ENCODE results near the gene RPL36A. TPM values are rescaled to one million over a fixed set of nuclear protein-coding genes. Genes with fewer than 3 reads are reported as not detected.
A peak's percentile ranks its signal among the peaks of the same experiment; 100 is the strongest.

RPL36A gene
- total and polyA plus RNA-seq, 2 donors (not counting 1 experiment from before 2014, with no cell fraction given), result 156 to 2,759 TPM

DNA sequence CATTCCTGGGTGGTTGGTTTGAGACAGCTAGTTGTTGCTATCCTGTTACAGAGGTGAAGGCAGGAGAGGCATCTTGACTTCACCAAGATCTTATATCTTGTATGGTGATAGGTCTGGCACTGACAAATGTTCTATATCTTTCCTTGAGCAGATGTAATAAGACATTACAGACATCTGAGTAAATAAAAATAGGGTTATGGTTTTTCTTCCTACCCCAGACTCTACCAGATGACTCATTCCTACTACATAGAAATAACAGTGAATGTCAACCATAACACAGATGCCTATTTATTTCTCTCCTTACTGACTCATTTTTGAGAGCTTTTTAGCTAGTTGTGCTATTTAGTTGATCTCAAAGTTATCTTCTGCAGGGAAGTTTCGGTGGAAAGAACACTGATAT lies 39.1 kb downstream of the RPL36A start:
- Mint-ChIP-seq H3K4me3 (no peak overlapping the region), H3K9me3 (ENCODE audit: insufficient read depth) (no peaks in the 10 kb centered on the region), H3K27ac (peak overlapping the region; percentile 17), H3K27me3 (no peaks in the 10 kb centered on the region), H3K4me1 (no peaks in the 10 kb centered on the region)
- Histone ChIP-seq H3K4me3 (ENCODE audit: control extremely low read depth in 1 of 5, extremely low read depth in 1 of 5, insufficient read depth in 1 of 5, low read depth in 2 of 5, low read length in 4 of 5) (no peak overlapping the region), H3K9me3 (ENCODE audit: control extremely low read depth in 1 of 3, control insufficient read depth in 2 of 3, insufficient read depth in 1 of 3, low read length in 2 of 3) (peaks cover 0 to 4% (median 0%) of the 10 kb centered on the region in 3 donors), H3K79me2 (ENCODE audit: control insufficient read depth, insufficient read depth, low read length) (no peaks in the 10 kb centered on the region), H3K4me2 (replicated peaks; ENCODE audit: low read depth, low read length, poor library complexity, severe bottlenecking) (no peak overlapping the region), H3K27ac (ENCODE audit: low read length in 2 of 2) (no peak overlapping the region), H3K4me1 (ENCODE audit: control insufficient read depth in 2 of 2, insufficient read depth in 2 of 2, low read length in 2 of 2) (no peaks in the 10 kb centered on the region), H3K9ac (ENCODE audit: low read length) (no peak overlapping the region), H3K36me3 (replicated peaks in 1 of 2; ENCODE audit: control extremely low read depth in 1 of 2, control insufficient read depth in 1 of 2, extremely low read depth in 1 of 2, insufficient read depth in 2 of 2, low read length in 1 of 2) (peaks cover 0 to 3% of the 10 kb centered on the region in 2 experiments), H4K20me1 (ENCODE audit: control insufficient read depth, insufficient read depth, low read length, poor library complexity, severe bottlenecking) (no peaks in the 10 kb centered on the region), H3K27me3 (replicated peaks in 1 of 4; ENCODE audit: control extremely low read depth in 1 of 4, control insufficient read depth in 3 of 4, insufficient read depth in 4 of 4, low read length in 3 of 4) (no peaks in the 10 kb centered on the region), H2AFZ (ENCODE audit: insufficient read depth, low read depth, low read length, poor library complexity, severe bottlenecking) (no peak overlapping the region)
- no peak for TF ChIP-seq EZH2 (IDR thresholded peaks at IDR 0.05; ENCODE audit: borderline replicate concordance, insufficient read depth, low read depth, low read length, poor library complexity, severe bottlenecking)
- TF ChIP-seq, protein P1, sequence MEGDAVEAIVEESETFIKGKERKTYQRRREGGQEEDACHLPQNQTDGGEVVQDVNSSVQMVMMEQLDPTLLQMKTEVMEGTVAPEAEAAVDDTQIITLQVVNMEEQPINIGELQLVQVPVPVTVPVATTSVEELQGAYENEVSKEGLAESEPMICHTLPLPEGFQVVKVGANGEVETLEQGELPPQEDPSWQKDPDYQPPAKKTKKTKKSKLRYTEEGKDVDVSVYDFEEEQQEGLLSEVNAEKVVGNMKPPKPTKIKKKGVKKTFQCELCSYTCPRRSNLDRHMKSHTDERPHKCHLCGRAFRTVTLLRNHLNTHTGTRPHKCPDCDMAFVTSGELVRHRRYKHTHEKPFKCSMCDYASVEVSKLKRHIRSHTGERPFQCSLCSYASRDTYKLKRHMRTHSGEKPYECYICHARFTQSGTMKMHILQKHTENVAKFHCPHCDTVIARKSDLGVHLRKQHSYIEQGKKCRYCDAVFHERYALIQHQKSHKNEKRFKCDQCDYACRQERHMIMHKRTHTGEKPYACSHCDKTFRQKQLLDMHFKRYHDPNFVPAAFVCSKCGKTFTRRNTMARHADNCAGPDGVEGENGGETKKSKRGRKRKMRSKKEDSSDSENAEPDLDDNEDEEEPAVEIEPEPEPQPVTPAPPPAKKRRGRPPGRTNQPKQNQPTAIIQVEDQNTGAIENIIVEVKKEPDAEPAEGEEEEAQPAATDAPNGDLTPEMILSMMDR (IDR thresholded peaks at IDR 0.05), result no peak
- no CpG with 5 or more reads among the region's 1 CpG for WGBS (ENCODE audit: insufficient coverage)
- ATAC-seq (ENCODE audit: low read depth), result no peak
- DNase-seq, result no peak
- CTCF ChIA-PET, result no interaction called here
- intact Hi-C loops (cut with micrococcal nuclease), result no loop called here
- POLR2A ChIA-PET, result no interaction called here

DNA sequence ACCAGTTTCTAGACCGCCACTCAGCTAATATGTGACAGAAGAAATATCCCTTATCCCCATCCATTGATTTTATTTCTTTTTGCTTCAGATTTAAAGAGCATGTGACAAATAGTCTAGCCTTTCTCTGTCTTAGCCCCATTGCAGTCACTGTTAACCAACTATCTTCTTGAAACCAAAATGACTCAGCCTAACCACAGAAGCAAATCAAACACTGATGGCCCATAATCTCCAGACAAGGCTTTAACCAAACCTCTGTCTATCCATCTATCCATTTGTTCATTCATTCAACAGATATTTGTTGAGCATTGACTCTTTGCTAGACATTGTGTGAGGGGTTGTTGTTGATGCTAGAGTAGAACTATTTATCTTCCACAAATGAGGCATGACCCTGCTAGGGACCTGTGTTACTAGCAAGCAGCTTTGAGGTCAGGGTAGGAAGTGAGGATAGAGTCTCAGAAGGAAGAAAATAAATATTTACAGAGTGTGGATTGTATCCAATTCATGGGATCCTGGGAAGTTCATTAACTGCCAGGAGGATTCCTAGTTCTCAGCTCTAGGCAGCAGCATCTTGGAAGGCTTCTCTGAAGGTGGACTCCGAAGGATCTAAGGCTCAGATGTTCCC lies 39.8 kb downstream of the RPL36A start:
- ChIA-PET POLR2A (no interaction called here), CTCF (no interaction called here)
- Mint-ChIP-seq H3K4me3 (no peak overlapping the region), H3K9me3 (ENCODE audit: insufficient read depth) (no peaks in the 10 kb centered on the region), H3K4me1 (no peaks in the 10 kb centered on the region), H3K27ac (no peak overlapping the region), H3K27me3 (no peaks in the 10 kb centered on the region)
- Histone ChIP-seq H3K9me3 (ENCODE audit: control extremely low read depth in 1 of 3, control insufficient read depth in 2 of 3, insufficient read depth in 1 of 3, low read length in 2 of 3) (peaks cover 0 to 4% (median 0%) of the 10 kb centered on the region in 3 donors), H3K27ac (ENCODE audit: low read length in 2 of 2) (no peak overlapping the region), H3K79me2 (ENCODE audit: control insufficient read depth, insufficient read depth, low read length) (no peaks in the 10 kb centered on the region), H3K4me3 (ENCODE audit: control extremely low read depth in 1 of 5, extremely low read depth in 1 of 5, insufficient read depth in 1 of 5, low read depth in 2 of 5, low read length in 4 of 5) (no peak overlapping the region), H2AFZ (ENCODE audit: insufficient read depth, low read depth, low read length, poor library complexity, severe bottlenecking) (no peak overlapping the region), H4K20me1 (ENCODE audit: control insufficient read depth, insufficient read depth, low read length, poor library complexity, severe bottlenecking) (no peaks in the 10 kb centered on the region), H3K4me1 (ENCODE audit: control insufficient read depth in 2 of 2, insufficient read depth in 2 of 2, low read length in 2 of 2) (no peaks in the 10 kb centered on the region), H3K27me3 (replicated peaks in 1 of 4; ENCODE audit: control extremely low read depth in 1 of 4, control insufficient read depth in 3 of 4, insufficient read depth in 4 of 4, low read length in 3 of 4) (no peaks in the 10 kb centered on the region), H3K4me2 (replicated peaks; ENCODE audit: low read depth, low read length, poor library complexity, severe bottlenecking) (no peak overlapping the region), H3K9ac (ENCODE audit: low read length) (no peak overlapping the region), H3K36me3 (replicated peaks in 1 of 2; ENCODE audit: control extremely low read depth in 1 of 2, control insufficient read depth in 1 of 2, extremely low read depth in 1 of 2, insufficient read depth in 2 of 2, low read length in 1 of 2) (peaks cover 0 to 3% of the 10 kb centered on the region in 2 experiments)
- ATAC-seq (ENCODE audit: low read depth), result no peak
- TF ChIP-seq EZH2 (IDR thresholded peaks at IDR 0.05; ENCODE audit: borderline replicate concordance, insufficient read depth, low read depth, low read length, poor library complexity, severe bottlenecking), result no peak
- TF ChIP-seq, protein P1 (IDR thresholded peaks at IDR 0.05), result no peak
- 100% methylated on average over 1 of the region's 2 CpGs for WGBS (ENCODE audit: insufficient coverage)
- no peak for DNase-seq
- intact Hi-C loops (cut with micrococcal nuclease), result no loop called here

Measured in B cell (primary cell).